ENCODE data around the gene ATF6.

GRCh38 chr1:161816201-161816600 lies 50.1 kb downstream of the ATF6 start:
- no peak for TF ChIP-seq CTCF (IDR thresholded peaks at IDR 0.05)
- no peak for TF ChIP-seq EZH2 (IDR thresholded peaks at IDR 0.05; ENCODE audit: borderline replicate concordance, insufficient read depth, low read depth, low read length, poor library complexity, severe bottlenecking)
